GM12878 (cell line): ENCODE measurements around the gene NRIP3. TPM values are rescaled to one million over a fixed set of nuclear protein-coding genes. Genes with fewer than 3 reads are reported as not detected.
"Not testable (repeated sequence)": the region's sequence is repeated elsewhere in the genome, so short reads cannot be mapped to it uniquely, and the experiment has no call there.

Source experiments
- ATAC-seq: fragments of 200-7000 bp; cut with Tn5 transposase; 3 replicates; pipeline ENCODE4 v1.9.1; 2020; ENCODE audit warnings: mild to moderate bottlenecking, moderate library complexity
- BruUV-seq: library from RNA; stranded (reverse); fragments of 400-500 nt; replicated peaks from 2 replicates; lab custom pipeline; 2021; lab: Mats Ljungman, UMichigan
- CTCF ChIA-PET: fragments of 300-600 bp; sonication (Branson Sonifier 250); formaldehyde crosslinking; extraction: SDS; loops from one replicate; lab custom pipeline; 2021; ENCODE audit warnings: inconsistent platforms; lab: Yijun Ruan, JAX
- POLR2A ChIA-PET: fragments of 350-600 bp; formaldehyde crosslinking; extraction: SDS; loops from one replicate; lab custom pipeline; 2021; ENCODE audit warnings: inconsistent platforms; lab: Charles Lee
- RAD21 ChIA-PET: fragments of 300-600 bp; sonication (Branson Sonifier 250); formaldehyde crosslinking; loops from one replicate; lab custom pipeline; 2023; ENCODE audit warnings: antibody characterized with exemption; ENCODE audit not compliant: unreplicated experiment; lab: Charles Lee
- SMC1A ChIA-PET: fragments of 300-600 bp; sonication (Branson Sonifier 250); formaldehyde crosslinking; loops from one replicate; lab custom pipeline; 2023; ENCODE audit not compliant: unreplicated experiment, uncharacterized antibody; lab: Charles Lee
- DNase-seq: peaks from one replicate; pipeline ENCODE4 v3.0.0-alpha.2; 2011; ENCODE audit warnings: low read depth, low spot score
- FAIRE-seq: peaks from 3 replicates; lab custom pipeline; 2011; peaks lifted over from hg19 to GRCh38; lab: Jason Lieb, UNC
- H2AFZ ChIP-seq: 2 replicates; pipeline ENCODE4 v1.6.0; 2011; ENCODE audit warnings: low read depth, low read length, control low read depth; ENCODE audit not compliant: control insufficient read depth
- H3K27ac ChIP-seq: 2 replicates; pipeline ENCODE4 v1.5.1; 2011; ENCODE audit warnings: control low read depth; ENCODE audit not compliant: control insufficient read depth, insufficient read depth
- H3K27me3 ChIP-seq, 2 experiments: replicated peaks in 1 of 2; 2 replicates each; pipeline versions ENCODE4 v1.6.0 to v1.6.1; 2011; ENCODE audit warnings: low read length in 1 of 2; ENCODE audit not compliant: control insufficient read depth in 2 of 2, insufficient read depth in 2 of 2
- H3K36me3 ChIP-seq, 2 experiments: 2 replicates each; pipeline ENCODE4 v1.5.1; 2011; ENCODE audit warnings: low read length in 1 of 2; ENCODE audit not compliant: control insufficient read depth in 2 of 2, insufficient read depth in 2 of 2
- H3K4me1 ChIP-seq: 2 replicates; pipeline ENCODE4 v1.6.1; 2011; ENCODE audit warnings: mild to moderate bottlenecking, low read length, moderate library complexity, mixed read lengths; ENCODE audit not compliant: control insufficient read depth, insufficient read depth
- H3K4me2 ChIP-seq: 2 replicates; pipeline ENCODE4 v1.6.0; 2011; ENCODE audit warnings: control low read depth; ENCODE audit not compliant: control insufficient read depth, insufficient read depth
- H3K4me3 ChIP-seq: fragments of 200-600 bp; sonication (generic); 2 replicates; pipeline ENCODE4 v1.5.1; 2016
- H3K79me2 ChIP-seq: 2 replicates; pipeline ENCODE4 v1.6.0; 2011; ENCODE audit warnings: low read length; ENCODE audit not compliant: control insufficient read depth, insufficient read depth
- H3K9ac ChIP-seq: 2 replicates; pipeline ENCODE4 v1.8.0; 2011; ENCODE audit warnings: low read length, control low read depth, mixed read lengths; ENCODE audit not compliant: control insufficient read depth, insufficient read depth
- H3K9me3 ChIP-seq: replicated peaks from 3 replicates; pipeline ENCODE4 v1.5.1; 2011; ENCODE audit warnings: mild to moderate bottlenecking, low read length; ENCODE audit not compliant: control insufficient read depth, insufficient read depth
- H4K20me1 ChIP-seq: 2 replicates; pipeline ENCODE4 v1.6.0; 2011; ENCODE audit not compliant: control insufficient read depth, insufficient read depth
- BMI1 ChIP-seq: fragments of 450-650 bp; IDR thresholded peaks from 2 replicates; pipeline ENCODE4 v1.6.1; 2016; ENCODE audit warnings: mild to moderate bottlenecking, moderate library complexity, borderline replicate concordance
- CREB1 ChIP-seq: IDR thresholded peaks from 2 replicates; pipeline ENCODE4 v1.6.1; 2012; ENCODE audit warnings: low read depth, mild to moderate bottlenecking, inconsistent platforms
- EZH2 ChIP-seq: IDR thresholded peaks from 2 replicates; pipeline ENCODE4 v1.6.1; 2012; ENCODE audit warnings: low read depth, mild to moderate bottlenecking, control low read depth, inconsistent platforms, low read length, borderline replicate concordance; ENCODE audit not compliant: control insufficient read depth
- RCOR1 ChIP-seq: conservative IDR thresholded peaks from 2 replicates; pipeline ENCODE4 v1.6.1; 2012; ENCODE audit warnings: low read depth, low read length, improper control_type of control experiment
- SUPT20H ChIP-seq: IDR thresholded peaks from 2 replicates; pipeline ENCODE4 v1.6.1; 2011; ENCODE audit warnings: low read depth, mild to moderate bottlenecking, low read length, moderate library complexity, borderline replicate concordance; ENCODE audit not compliant: control insufficient read depth
- WGBS: methylation state at CpG from one replicate; pipeline ENCODE4 v1.1.6; 2016; ENCODE audit warnings: low lambda C conversion rate; ENCODE audit not compliant: insufficient replicate concordance, insufficient coverage; ENCODE audit errors: missing lambda C conversion rate; 5-methylcytosine and 5-hydroxymethylcytosine counted together
- in situ Hi-C: fragments of 300-500 bp; cut with MboI; formaldehyde crosslinking; loops from 9 replicates; pipeline ENCODE4 v1.14.3; 2018; ENCODE audit warnings: mixed read lengths
- intact Hi-C: fragments of 100-400 bp; cut with micrococcal nuclease; formaldehyde crosslinking; loops from one replicate; pipeline ENCODE4 v1.14.2; 2022; ENCODE audit not compliant: unreplicated experiment
- polyA plus RNA-seq, 11 experiments: library from polyadenylated mRNA; depleted of rRNA in 4 of 11; unstranded in 6 of 11; stranded (reverse) in 5 of 11; fragments of >200 nt; fragmentation: Nextera tagmentation in 4 of 11; fragmentation: Illumina TruSeq in 1 of 11; extraction: Ambion mirVana in 4 of 11; extraction: Trizol in 1 of 11; gene quantifications; 1 replicate in 1 of 11; 2 replicates in 10 of 11; pipeline versions ENCODE4 v1.2.1 to v1.2.3, GENCODE V29; 2011 to 2016; ENCODE audit warnings: inconsistent platforms in 2 of 11, missing spikeins in 2 of 11, low read depth in 1 of 11
- total RNA-seq, 4 experiments: library from RNA; depleted of rRNA in 3 of 4; stranded (reverse); fragments of >200 nt in 3 of 4; fragmentation: Illumina TruSeq in 1 of 4; extraction: Trizol in 1 of 4; gene quantifications; 2 replicates each; pipeline versions ENCODE4 v1.2.1 to v1.2.3, GENCODE V29; 2013 to 2021
- TF ChIP-seq, protein P1 (sequence below): IDR thresholded peaks from 2 replicates; pipeline ENCODE4 v1.6.1; 2012; ENCODE audit warnings: low read depth, low read length, improper control_type of control experiment
- TF ChIP-seq, protein P2 (sequence below): fragments of 450-650 bp; IDR thresholded peaks from 2 replicates; pipeline ENCODE4 v1.6.1; 2017; ENCODE audit warnings: borderline replicate concordance
- TF ChIP-seq, protein P3 (sequence below): IDR thresholded peaks from 2 replicates; pipeline ENCODE4 v1.6.1; 2012; ENCODE audit warnings: low read depth, low read length, improper control_type of control experiment

Gene NRIP3
- total and polyA plus RNA-seq, 10 of the 15 experiments (the other 5 are each of a cell fraction or from before 2014, with no cell fraction given): under 0.01 to 0.25 (median 0.09) TPM; not detected in 7

DNA sequence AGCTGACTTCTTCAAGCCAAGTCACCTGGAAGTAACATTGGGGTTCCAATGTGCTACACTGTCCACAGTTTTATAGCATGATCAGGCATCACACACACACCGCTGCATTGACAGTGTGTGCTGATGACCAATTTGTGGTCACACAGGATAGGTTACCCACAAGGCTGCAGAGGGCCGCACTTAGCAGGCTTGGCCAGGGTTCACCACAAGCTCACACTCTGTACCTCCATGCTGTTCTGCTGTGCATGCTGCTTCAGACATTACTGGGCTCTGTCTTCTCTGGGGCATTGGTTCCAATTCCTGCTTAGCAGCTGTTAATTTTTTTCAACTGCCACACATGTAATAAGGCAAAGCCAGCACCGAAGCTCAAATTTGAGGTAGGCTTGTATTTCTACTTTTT is 11.0 kb upstream of the NRIP3 start (continued):
- no peak for TF ChIP-seq EZH2
- TF ChIP-seq, protein P1, sequence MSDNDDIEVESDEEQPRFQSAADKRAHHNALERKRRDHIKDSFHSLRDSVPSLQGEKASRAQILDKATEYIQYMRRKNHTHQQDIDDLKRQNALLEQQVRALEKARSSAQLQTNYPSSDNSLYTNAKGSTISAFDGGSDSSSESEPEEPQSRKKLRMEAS: no peak
- TF ChIP-seq, all 136 proteins: peak for 0

DNA sequence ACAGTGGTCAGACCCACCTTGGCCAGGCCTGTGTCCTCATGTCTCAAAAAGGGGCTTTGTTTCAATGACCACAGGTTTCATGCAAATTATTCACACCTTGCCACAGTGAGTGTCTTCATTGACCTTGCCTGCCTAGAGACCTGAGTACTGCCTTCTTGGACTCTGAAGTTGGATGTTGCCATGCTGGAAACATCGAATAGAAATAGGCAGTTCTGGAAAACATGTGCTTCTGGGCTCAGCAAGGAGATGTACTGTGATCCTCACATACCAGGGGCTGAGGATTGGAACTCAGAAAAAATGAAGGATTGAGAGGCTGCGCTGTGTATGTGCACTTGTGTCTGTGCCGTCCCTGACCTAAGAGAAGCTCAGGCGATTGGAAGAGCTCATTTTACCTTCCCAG is 9.6 kb upstream of the NRIP3 start:
- no TSS peak for BruUV-seq
- ChIA-PET POLR2A (no interaction called here), SMC1A (interaction anchor here (0.6 to 4.0 kb wide), 9 partner anchors 11 to 493 kb away, joined by 3 to 48 read pairs (median 7); no protein-coding TSS in a partner anchor), CTCF (interaction anchor here (0.6 to 10.2 kb wide), 8 partner anchors 10 to 493 kb away, joined by 3 to 323 read pairs (median 29); no protein-coding TSS in a partner anchor), RAD21 (interaction anchor here (0.5 to 5.0 kb wide), 5 partner anchors 82 to 494 kb away, joined by 3 to 106 read pairs (median 20); no protein-coding TSS in a partner anchor)
- Histone ChIP-seq H3K36me3 (no peaks in the 10 kb centered on the region), H3K9ac (no peak overlapping the region), H3K27ac (no peak overlapping the region), H4K20me1 (no peaks in the 10 kb centered on the region), H3K4me1 (no peaks in the 10 kb centered on the region; the same call in none of the 2 replicates), H3K4me2 (no peak overlapping the region), H2AFZ (no peak overlapping the region), H3K4me3 (no peak overlapping the region), H3K79me2 (no peaks in the 10 kb centered on the region), H3K27me3 (no peaks in the 10 kb centered on the region; a peak in 2 of 4 replicates), H3K9me3 (no peaks in the 10 kb centered on the region)
- ATAC-seq (no peak), DNase-seq (no peak), FAIRE-seq (no peak)
- in situ Hi-C loops (no loop called here), intact Hi-C loops (loop anchor here (10.0 kb wide), 1 partner anchor 81 kb away; the partner anchor contains the start of gene SCUBE2)
- 61% methylated on average over 4 of the region's 4 CpGs for WGBS
- TF ChIP-seq, protein P2, sequence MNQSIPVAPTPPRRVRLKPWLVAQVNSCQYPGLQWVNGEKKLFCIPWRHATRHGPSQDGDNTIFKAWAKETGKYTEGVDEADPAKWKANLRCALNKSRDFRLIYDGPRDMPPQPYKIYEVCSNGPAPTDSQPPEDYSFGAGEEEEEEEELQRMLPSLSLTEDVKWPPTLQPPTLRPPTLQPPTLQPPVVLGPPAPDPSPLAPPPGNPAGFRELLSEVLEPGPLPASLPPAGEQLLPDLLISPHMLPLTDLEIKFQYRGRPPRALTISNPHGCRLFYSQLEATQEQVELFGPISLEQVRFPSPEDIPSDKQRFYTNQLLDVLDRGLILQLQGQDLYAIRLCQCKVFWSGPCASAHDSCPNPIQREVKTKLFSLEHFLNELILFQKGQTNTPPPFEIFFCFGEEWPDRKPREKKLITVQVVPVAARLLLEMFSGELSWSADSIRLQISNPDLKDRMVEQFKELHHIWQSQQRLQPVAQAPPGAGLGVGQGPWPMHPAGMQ: no peak
- TF ChIP-seq SUPT20H (no peak), CREB1 (no peak), RCOR1 (no peak), BMI1 (no peak)
- TF ChIP-seq, protein P3, sequence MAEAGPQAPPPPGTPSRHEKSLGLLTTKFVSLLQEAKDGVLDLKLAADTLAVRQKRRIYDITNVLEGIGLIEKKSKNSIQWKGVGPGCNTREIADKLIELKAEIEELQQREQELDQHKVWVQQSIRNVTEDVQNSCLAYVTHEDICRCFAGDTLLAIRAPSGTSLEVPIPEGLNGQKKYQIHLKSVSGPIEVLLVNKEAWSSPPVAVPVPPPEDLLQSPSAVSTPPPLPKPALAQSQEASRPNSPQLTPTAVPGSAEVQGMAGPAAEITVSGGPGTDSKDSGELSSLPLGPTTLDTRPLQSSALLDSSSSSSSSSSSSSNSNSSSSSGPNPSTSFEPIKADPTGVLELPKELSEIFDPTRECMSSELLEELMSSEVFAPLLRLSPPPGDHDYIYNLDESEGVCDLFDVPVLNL: no peak

DNA sequence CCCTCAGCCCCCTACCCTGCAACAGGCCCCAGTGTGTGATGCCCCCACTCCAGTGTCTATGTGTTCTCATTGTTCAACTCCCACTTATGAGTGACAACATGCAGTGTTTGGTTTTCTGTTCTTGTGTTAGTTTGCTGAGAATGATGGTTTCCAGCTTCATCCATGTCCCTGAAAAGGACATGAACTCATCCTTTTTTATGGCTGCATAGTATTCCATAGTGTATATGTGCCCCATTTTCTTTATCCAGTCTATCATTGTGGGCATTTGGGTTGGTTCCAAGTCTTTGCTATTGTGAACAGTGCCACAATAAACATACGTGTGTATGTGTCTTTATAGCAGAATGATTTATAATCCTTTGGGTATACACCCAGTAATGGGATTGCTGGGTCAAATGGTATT is 5.7 kb upstream of the NRIP3 start:
- H3K79me2 ChIP-seq, FAIRE-seq, H3K36me3 ChIP-seq, H3K27me3 ChIP-seq, DNase-seq, H3K4me2 ChIP-seq, H3K9me3 ChIP-seq, POLR2A ChIA-PET, H4K20me1 ChIP-seq, in situ Hi-C loops, H3K27ac ChIP-seq, ATAC-seq, RAD21 ChIA-PET, H3K4me1 ChIP-seq, H3K4me3 ChIP-seq, BruUV-seq, intact Hi-C loops, H3K9ac ChIP-seq, H2AFZ ChIP-seq: not testable (repeated sequence)
- 26% methylated on average over 1 of the region's 1 CpG for WGBS
- ChIA-PET SMC1A (interaction anchor here (0.9 kb wide), 1 partner anchor 86 kb away, joined by 4 read pairs; no protein-coding TSS in a partner anchor), CTCF (interaction anchor here (10.2 kb wide), 1 partner anchor 125 kb away, joined by 323 read pairs; no protein-coding TSS in a partner anchor)
